Stomach (tissue), 9 donors: ENCODE results near the gene SEPTIN11. TPM values are rescaled to one million over a fixed set of nuclear protein-coding genes. Genes with fewer than 3 reads are reported as not detected.
A peak's percentile ranks its signal among the peaks of the same experiment; 100 is the strongest.

ENCODE experiments used
- DNase-seq, 2 donors: peaks; one replicate each; pipeline versions ENCODE4 v3.0.0 to v3.0.0-alpha.2; 2013 to 2019
- H3K27ac ChIP-seq, 5 donors: fragments of 200-600 bp in 4 of 5; sonication (generic) in 4 of 5; one replicate each; pipeline ENCODE4 v1.5.1; 2013 to 2019; ENCODE audit warnings: mild to moderate bottlenecking in 1 of 5, moderate library complexity in 1 of 5
- H3K27me3 ChIP-seq, 3 donors: fragments of 200-600 bp; sonication (generic); one replicate each; pipeline ENCODE4 v1.5.1; 2017 to 2019; ENCODE audit warnings: mixed run types in 1 of 3
- H3K36me3 ChIP-seq, 4 donors: fragments of 200-600 bp; sonication (generic); 1 replicate in 3 of 4; 2 replicates in 1 of 4; pipeline ENCODE4 v1.5.1; 2016 to 2019
- H3K4me1 ChIP-seq, 4 donors: fragments of 200-600 bp; sonication (generic); one replicate each; pipeline ENCODE4 v1.5.1; 2016 to 2019
- H3K4me3 ChIP-seq, 4 donors: fragments of 200-600 bp; sonication (generic) in 3 of 4; one replicate each; pipeline ENCODE4 v1.5.1; 2016 to 2019; ENCODE audit warnings: mild to moderate bottlenecking in 1 of 4
- H3K9me3 ChIP-seq, 4 donors: fragments of 200-600 bp; sonication (generic); one replicate each; pipeline ENCODE4 v1.5.1; 2016 to 2019
- EP300 ChIP-seq: sonication (generic); formaldehyde crosslinking; IDR thresholded peaks from one replicate; pipeline ENCODE4 v1.6.1; 2017; ENCODE audit warnings: antibody characterized with exemption
- POLR2A ChIP-seq, 4 donors: fragments of 450-650 bp; IDR thresholded peaks; one replicate each; pipeline ENCODE4 v1.6.1; 2016; ENCODE audit warnings: antibody characterized with exemption in 4 of 4, control low read depth in 2 of 4, mild to moderate bottlenecking in 1 of 4, moderate library complexity in 1 of 4
- POLR2AphosphoS5 ChIP-seq, 3 donors: sonication (generic); formaldehyde crosslinking; IDR thresholded peaks; one replicate each; pipeline ENCODE4 v1.6.1; 2016; ENCODE audit warnings: antibody characterized with exemption in 3 of 3
- WGBS, 5 donors: extraction: QIAGEN DNeasy Blood & Tissue Kit in 3 of 5; methylation state at CpG; one replicate each; pipeline versions ENCODE4 v1.1.5 to v1.1.7; 2013 to 2018; 5-methylcytosine and 5-hydroxymethylcytosine counted together
- intact Hi-C: fragments of 100-400 bp; cut with DNase I; formaldehyde crosslinking; loops from one replicate; pipeline ENCODE4 v1.15.1; 2023; ENCODE audit warnings: low total_unique reads
- polyA plus RNA-seq, 3 donors: library from polyadenylated mRNA; stranded (reverse); fragments of 200-250 nt; gene quantifications; one replicate each; pipeline ENCODE4 v1.2.3, GENCODE V29; 2013
- total RNA-seq, 5 donors: library from RNA; depleted of rRNA; stranded (reverse); fragments of >200 nt; gene quantifications; one replicate each; pipeline versions ENCODE4 v1.1.0 to v1.2.3, GENCODE V29; 2014 to 2016
- TF ChIP-seq, protein P1 (sequence below), 7 experiments: fragments of 450-650 bp in 4 of 7; fragments of 200-600 bp in 3 of 7; sonication (generic) in 3 of 7; IDR thresholded peaks; one replicate each; pipeline ENCODE4 v1.5.1; 2016 to 2019; ENCODE audit warnings: antibody characterized with exemption in 7 of 7, control low read depth in 2 of 7, mild to moderate bottlenecking in 1 of 7
- donor health status: healthy with polysubstance abuse.
- donor health status: Bipolar disorder and iron deficiency.
- donor health status: healthy.

Gene SEPTIN11
- total and polyA plus RNA-seq, 8 donors: 9.3 to 298 (median 57.4) TPM

DNA sequence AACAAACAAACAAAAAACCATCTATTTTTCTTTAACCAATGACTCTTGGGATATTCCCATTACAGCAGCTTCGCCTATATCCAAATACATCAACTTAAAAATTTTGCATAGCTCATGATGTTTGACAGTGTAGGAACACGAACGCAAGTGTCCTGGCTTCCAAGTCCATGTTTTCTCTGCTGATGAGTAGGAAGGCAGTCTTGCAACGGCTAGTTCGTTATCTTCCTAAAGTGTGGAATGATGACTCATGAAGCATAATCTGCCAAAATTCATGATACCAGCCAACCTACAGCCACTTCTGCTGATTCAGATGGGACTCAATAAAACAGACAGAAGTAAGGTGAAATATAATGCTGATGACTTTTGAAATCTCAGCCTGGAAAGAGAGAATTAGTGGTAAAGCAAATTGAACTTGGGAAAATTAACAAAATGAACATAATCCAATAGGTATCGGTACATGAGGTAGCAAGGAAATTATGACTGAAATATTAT, 6.4 kb upstream of the SEPTIN11 start:
- no peak for DNase-seq
- intact Hi-C loops: loop anchor here (10.0 kb wide), 1 partner anchor 92 kb away; no protein-coding TSS in a partner anchor
- no peaks in the 10 kb centered on the region for H3K9me3 ChIP-seq
- peaks cover 0 to 4% (median 0%) of the 10 kb centered on the region in 4 donors for H3K36me3 ChIP-seq
- peaks cover 0 to 13% (median 9%) of the 10 kb centered on the region in 4 donors for H3K4me1 ChIP-seq
- H3K27me3 ChIP-seq: no peaks in the 10 kb centered on the region
- no peak for TF ChIP-seq POLR2AphosphoS5 (IDR thresholded peaks at IDR 0.05)
- H3K4me3 ChIP-seq: no peak overlapping the region
- no peak overlapping the region for H3K27ac ChIP-seq
- WGBS, 5 donors: 75 to 84% (median 80%) methylated on average over 6 of the region's 6 CpGs

DNA sequence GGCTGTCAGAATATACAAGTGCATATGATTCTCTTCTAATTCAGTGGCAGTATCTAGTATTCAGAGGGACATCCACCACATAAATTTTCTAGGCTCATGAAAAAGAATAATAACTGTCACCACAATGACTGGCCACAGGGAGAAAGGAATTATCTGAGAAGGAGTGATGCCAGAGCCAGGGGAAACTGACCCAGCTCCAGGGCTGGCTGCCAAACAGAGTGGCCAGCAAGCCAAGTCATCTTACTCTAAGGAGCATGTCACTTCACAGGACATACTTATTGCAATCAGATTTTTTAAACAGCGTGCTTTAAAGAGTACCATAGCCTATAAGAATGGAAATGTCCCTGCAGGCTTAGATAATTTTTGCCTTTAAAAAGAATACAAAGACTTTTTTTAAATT, 5.8 kb upstream of the SEPTIN11 start:
- TF ChIP-seq POLR2A (IDR thresholded peaks at IDR 0.05) (no peak), EP300 (no peak), POLR2AphosphoS5 (IDR thresholded peaks at IDR 0.05) (no peak)
- TF ChIP-seq, protein P1, sequence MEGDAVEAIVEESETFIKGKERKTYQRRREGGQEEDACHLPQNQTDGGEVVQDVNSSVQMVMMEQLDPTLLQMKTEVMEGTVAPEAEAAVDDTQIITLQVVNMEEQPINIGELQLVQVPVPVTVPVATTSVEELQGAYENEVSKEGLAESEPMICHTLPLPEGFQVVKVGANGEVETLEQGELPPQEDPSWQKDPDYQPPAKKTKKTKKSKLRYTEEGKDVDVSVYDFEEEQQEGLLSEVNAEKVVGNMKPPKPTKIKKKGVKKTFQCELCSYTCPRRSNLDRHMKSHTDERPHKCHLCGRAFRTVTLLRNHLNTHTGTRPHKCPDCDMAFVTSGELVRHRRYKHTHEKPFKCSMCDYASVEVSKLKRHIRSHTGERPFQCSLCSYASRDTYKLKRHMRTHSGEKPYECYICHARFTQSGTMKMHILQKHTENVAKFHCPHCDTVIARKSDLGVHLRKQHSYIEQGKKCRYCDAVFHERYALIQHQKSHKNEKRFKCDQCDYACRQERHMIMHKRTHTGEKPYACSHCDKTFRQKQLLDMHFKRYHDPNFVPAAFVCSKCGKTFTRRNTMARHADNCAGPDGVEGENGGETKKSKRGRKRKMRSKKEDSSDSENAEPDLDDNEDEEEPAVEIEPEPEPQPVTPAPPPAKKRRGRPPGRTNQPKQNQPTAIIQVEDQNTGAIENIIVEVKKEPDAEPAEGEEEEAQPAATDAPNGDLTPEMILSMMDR (IDR thresholded peaks at IDR 0.05): no peak
- DNase-seq: no peak
- H3K36me3 ChIP-seq: peaks cover 0 to 4% (median 0%) of the 10 kb centered on the region in 4 donors
- no peak overlapping the region for H3K4me3 ChIP-seq
- no peak overlapping the region for H3K27ac ChIP-seq
- WGBS, 5 donors: 86 to 97% (median 90%) methylated on average over 1 of the region's 1 CpG
- H3K4me1 ChIP-seq: peaks cover 0 to 19% (median 15%) of the 10 kb centered on the region in 4 donors
- H3K27me3 ChIP-seq: no peaks in the 10 kb centered on the region
- no peaks in the 10 kb centered on the region for H3K9me3 ChIP-seq
- intact Hi-C loops: loop anchor here (10.0 kb wide), 1 partner anchor 91 kb away; no protein-coding TSS in a partner anchor

DNA sequence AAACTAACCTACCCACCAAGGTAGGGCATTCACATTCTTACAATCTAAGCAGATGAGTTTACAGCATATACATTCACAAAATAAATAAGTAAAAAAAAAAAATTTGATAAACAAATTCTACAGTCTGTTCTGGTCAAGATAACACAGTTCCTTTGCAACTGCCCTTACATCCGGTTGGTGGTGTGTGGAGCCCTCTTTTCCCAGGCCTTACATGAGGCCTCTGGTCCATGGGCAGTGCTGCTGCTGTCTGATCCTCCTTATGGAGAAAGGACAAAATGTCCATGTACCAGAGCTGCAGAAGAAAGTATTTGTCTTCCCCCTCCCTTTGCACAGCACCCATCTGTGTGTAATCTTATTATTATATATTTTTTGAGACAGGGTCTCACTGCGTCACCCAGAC, 2.2 kb upstream of the SEPTIN11 start:
- Histone ChIP-seq H3K4me1 (peaks cover 7 to 41% (median 33%) of the 10 kb centered on the region in 4 donors), H3K4me3 (no peak overlapping the region), H3K36me3 (peaks cover 0 to 2% (median 0%) of the 10 kb centered on the region in 4 donors), H3K27me3 (no peaks in the 10 kb centered on the region), H3K27ac (no peak overlapping the region), H3K9me3 (no peaks in the 10 kb centered on the region)
- intact Hi-C loops: loop anchor here (10.0 kb wide), 1 partner anchor 87 kb away; no protein-coding TSS in a partner anchor
- 66 to 70% (median 67%) methylated on average over 2 of the region's 2 CpGs for WGBS, 5 donors
- TF ChIP-seq EP300 (no peak), POLR2A (IDR thresholded peaks at IDR 0.05) (no peak), POLR2AphosphoS5 (IDR thresholded peaks at IDR 0.05) (no peak)
- TF ChIP-seq, protein P1 (IDR thresholded peaks at IDR 0.05): no peak
- DNase-seq: peak in 1 of 2 donors; percentile 49

DNA sequence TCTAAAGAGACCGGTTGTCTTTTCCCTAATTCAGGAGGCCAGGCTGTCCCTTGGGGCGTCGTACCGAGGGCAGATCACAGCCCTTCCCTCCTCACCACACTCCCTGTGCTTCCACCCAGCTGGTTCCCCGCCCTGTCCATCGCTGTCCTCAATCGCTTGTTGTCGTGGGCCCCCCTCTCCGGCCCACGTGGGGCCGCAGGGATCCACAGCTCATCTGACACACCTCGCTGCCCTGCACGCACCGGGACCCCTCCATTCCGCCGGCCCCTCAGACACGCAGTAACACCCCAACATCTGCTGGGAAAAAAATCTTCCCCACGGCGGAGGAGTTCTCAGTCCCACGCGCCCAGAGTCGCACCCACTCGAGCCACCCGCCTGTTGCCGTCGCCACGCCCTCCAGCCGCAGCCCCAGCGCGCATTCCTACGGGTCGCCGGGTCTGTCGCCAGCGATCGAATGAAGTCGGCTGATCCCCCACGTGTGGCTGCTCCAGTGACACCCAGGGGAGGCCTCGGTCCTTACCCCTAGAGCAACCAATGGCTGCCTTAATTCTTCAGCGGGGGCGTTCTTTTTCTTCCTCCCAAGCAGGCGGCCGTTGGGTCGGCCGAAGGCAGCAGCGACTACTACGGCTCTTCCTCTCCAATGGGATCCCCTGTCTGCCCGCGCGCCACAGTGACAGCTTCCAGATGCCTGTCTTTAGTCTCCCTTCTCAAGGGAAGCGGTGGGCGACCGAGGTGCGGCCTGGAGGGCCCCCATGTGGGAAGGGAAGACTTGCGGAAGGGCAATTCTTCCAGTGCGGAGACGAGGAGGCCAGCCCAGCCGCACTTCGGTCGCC, 893 bp upstream of the SEPTIN11 start:
- Histone ChIP-seq H3K4me3 (peak overlapping the region; percentile 81 to 92 (median 89)), H3K4me1 (peaks cover 13 to 49% (median 40%) of the 10 kb centered on the region in 4 donors), H3K9me3 (no peaks in the 10 kb centered on the region), H3K27me3 (no peaks in the 10 kb centered on the region), H3K27ac (peak overlapping the region; percentile 89 to 92 (median 91)), H3K36me3 (no peaks in the 10 kb centered on the region)
- DNase-seq: peak; percentile 64 to 90
- TF ChIP-seq, protein P1 (IDR thresholded peaks at IDR 0.05): no peak
- peak in 1 of 3 donors; percentile 43 for TF ChIP-seq POLR2AphosphoS5 (IDR thresholded peaks at IDR 0.05)
- WGBS, 5 donors: 5 to 10% (median 6%) methylated on average over 48 to 60 of the region's 60 CpGs
- intact Hi-C loops: loop anchor here (10.0 kb wide), 1 partner anchor 86 kb away; no protein-coding TSS in a partner anchor
